Keratinocyte (primary cell): ENCODE measurements around the gene AMMECR1. TPM values are rescaled to one million over a fixed set of nuclear protein-coding genes. Genes with fewer than 3 reads are reported as not detected.

ENCODE experiments used
- DNase-seq: peaks from one replicate; pipeline ENCODE4 v3.0.0-alpha.2; 2011; ENCODE audit warnings: low read depth, missing footprints, low spot score
- FAIRE-seq: peaks from 2 replicates; lab custom pipeline; 2011; peaks lifted over from hg19 to GRCh38; lab: Jason Lieb, UNC
- H2AFZ ChIP-seq: 2 replicates; pipeline ENCODE4 v1.6.0; 2012; ENCODE audit warnings: low read length, control low read depth, inconsistent platforms; ENCODE audit not compliant: control insufficient read depth
- H3K27ac ChIP-seq: 2 replicates; pipeline ENCODE4 v1.5.1; 2011; ENCODE audit warnings: low read length; ENCODE audit not compliant: control insufficient read depth, insufficient read depth
- H3K27me3 ChIP-seq: 3 replicates; pipeline ENCODE4 v1.6.0; 2011; ENCODE audit warnings: low read length; ENCODE audit not compliant: control insufficient read depth, insufficient read depth; ENCODE audit errors: extremely low read depth
- H3K36me3 ChIP-seq, 2 experiments: 2 replicates in 1 of 2; 3 replicates in 1 of 2; pipeline ENCODE4 v1.5.1; 2011; ENCODE audit warnings: low read length in 2 of 2, mild to moderate bottlenecking in 1 of 2; ENCODE audit not compliant: control insufficient read depth in 2 of 2, insufficient read depth in 2 of 2; ENCODE audit errors: extremely low read depth in 1 of 2
- H3K4me1 ChIP-seq: 3 replicates; pipeline ENCODE4 v1.5.1; 2011; ENCODE audit warnings: low read length; ENCODE audit not compliant: control insufficient read depth, insufficient read depth; ENCODE audit errors: extremely low read depth
- H3K4me2 ChIP-seq: 3 replicates; pipeline ENCODE4 v1.6.0; 2011; ENCODE audit warnings: low read depth, low read length; ENCODE audit not compliant: control insufficient read depth, insufficient read depth; ENCODE audit errors: extremely low read depth
- H3K4me3 ChIP-seq, 3 experiments: fragments of 200-600 bp in 1 of 3; sonication (generic) in 1 of 3; 2 replicates in 2 of 3; 3 replicates in 1 of 3; pipeline ENCODE4 v1.5.1; 2011 to 2016; ENCODE audit warnings: low read length in 3 of 3, mild to moderate bottlenecking in 3 of 3, control low read depth in 2 of 3, inconsistent platforms in 1 of 3, low read depth in 1 of 3, mixed read lengths in 1 of 3, mixed run types in 1 of 3, moderate library complexity in 1 of 3; ENCODE audit not compliant: control insufficient read depth in 2 of 3, insufficient read depth in 2 of 3; ENCODE audit errors: extremely low read depth in 1 of 3
- H3K79me2 ChIP-seq: 2 replicates; pipeline ENCODE4 v1.6.0; 2012; ENCODE audit warnings: low read length; ENCODE audit not compliant: control insufficient read depth, insufficient read depth
- H3K9ac ChIP-seq: 3 replicates; pipeline ENCODE4 v1.6.0; 2011; ENCODE audit warnings: low read length; ENCODE audit not compliant: control insufficient read depth, insufficient read depth; ENCODE audit errors: extremely low read depth
- H3K9me1 ChIP-seq: 3 replicates; pipeline ENCODE4 v1.6.0; 2011; ENCODE audit warnings: low read length; ENCODE audit not compliant: control insufficient read depth, insufficient read depth; ENCODE audit errors: extremely low read depth
- H3K9me3 ChIP-seq: 2 replicates; pipeline ENCODE4 v1.5.1; 2012; ENCODE audit warnings: low read depth, low read length; ENCODE audit not compliant: control insufficient read depth
- H4K20me1 ChIP-seq: 3 replicates; pipeline ENCODE4 v1.6.0; 2011; ENCODE audit warnings: low read length; ENCODE audit not compliant: control insufficient read depth, insufficient read depth; ENCODE audit errors: extremely low read depth
- EZH2 ChIP-seq: IDR thresholded peaks from one replicate; pipeline ENCODE4 v1.6.1; 2012; ENCODE audit warnings: inconsistent platforms, mild to moderate bottlenecking, low read length, moderate library complexity
- dilution Hi-C: fragments of 300-500 bp; cut with MboI; formaldehyde crosslinking; loops from one replicate; pipeline ENCODE4 v1.7.0; 2020; ENCODE audit warnings: low sequenced_read_pairs; ENCODE audit not compliant: extremely low pct_ligation_motif_present
- polyA plus RNA-seq, 5 experiments: library from polyadenylated mRNA; depleted of rRNA in 3 of 5; stranded (reverse) in 3 of 5; stranded (forward) in 1 of 5; unstranded in 1 of 5; fragments of >200 nt; gene quantifications; 1 replicate in 1 of 5; 2 replicates in 3 of 5; 3 replicates in 1 of 5; pipeline versions ENCODE4 v1.2.1 to v1.2.3, GENCODE V29; 2011 to 2012; ENCODE audit warnings: missing spikeins in 2 of 5, low read depth in 1 of 5, low replicate concordance in 1 of 5
- TF ChIP-seq, protein P1 (sequence below), 3 experiments: IDR thresholded peaks in 1 of 3; conservative IDR thresholded peaks in 1 of 3; optimal IDR thresholded peaks in 1 of 3; 2 replicates in 2 of 3; 3 replicates in 1 of 3; pipeline versions ENCODE3 to v1.5.1; 2011; ENCODE audit warnings: low read length in 3 of 3, mild to moderate bottlenecking in 3 of 3, moderate library complexity in 2 of 3, control low read depth in 1 of 3, inconsistent platforms in 1 of 3; ENCODE audit not compliant: insufficient read depth in 2 of 3; ENCODE audit errors: extremely low read depth in 1 of 3

The AMMECR1 gene
- polyA plus RNA-seq, 1 donor (not counting 4 experiments of a cell fraction or from before 2014, with no cell fraction given): 15.5 TPM

DNA sequence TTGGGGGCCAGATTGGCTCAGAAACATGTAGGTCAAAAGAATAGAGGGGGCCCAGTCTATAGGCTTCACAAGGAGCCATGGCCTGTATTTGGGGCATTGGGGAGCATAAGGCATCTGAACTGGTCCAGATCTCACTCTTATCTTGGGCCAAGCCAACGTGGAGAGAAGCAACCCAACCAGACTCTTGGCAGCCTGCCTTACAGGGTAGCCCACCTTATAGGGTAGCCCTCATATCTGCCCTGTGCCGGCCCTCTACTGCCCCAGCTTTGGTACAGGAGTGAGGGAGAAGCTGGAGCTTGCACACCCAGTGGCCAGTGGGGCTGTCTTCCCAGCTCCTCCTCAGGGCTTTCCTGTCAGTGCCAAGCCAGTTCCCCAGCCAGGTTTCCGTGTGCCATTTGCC is 142.2 kb downstream of the AMMECR1 start:
- Histone ChIP-seq H3K27me3 (peaks cover 3% of the 10 kb centered on the region), H3K9ac (no peak overlapping the region), H3K4me1 (peaks cover 19% of the 10 kb centered on the region), H3K79me2 (no peaks in the 10 kb centered on the region), H3K4me2 (no peak overlapping the region), H4K20me1 (no peaks in the 10 kb centered on the region), H3K4me3 (no peak overlapping the region), H3K9me3 (no peaks in the 10 kb centered on the region), H2AFZ (no peak overlapping the region), H3K9me1 (no peaks in the 10 kb centered on the region), H3K27ac (no peak overlapping the region), H3K36me3 (no peaks in the 10 kb centered on the region)
- DNase-seq (no peak), FAIRE-seq (no peak)
- dilution Hi-C loops: no loop called here
- TF ChIP-seq EZH2: no peak
- TF ChIP-seq, protein P1, sequence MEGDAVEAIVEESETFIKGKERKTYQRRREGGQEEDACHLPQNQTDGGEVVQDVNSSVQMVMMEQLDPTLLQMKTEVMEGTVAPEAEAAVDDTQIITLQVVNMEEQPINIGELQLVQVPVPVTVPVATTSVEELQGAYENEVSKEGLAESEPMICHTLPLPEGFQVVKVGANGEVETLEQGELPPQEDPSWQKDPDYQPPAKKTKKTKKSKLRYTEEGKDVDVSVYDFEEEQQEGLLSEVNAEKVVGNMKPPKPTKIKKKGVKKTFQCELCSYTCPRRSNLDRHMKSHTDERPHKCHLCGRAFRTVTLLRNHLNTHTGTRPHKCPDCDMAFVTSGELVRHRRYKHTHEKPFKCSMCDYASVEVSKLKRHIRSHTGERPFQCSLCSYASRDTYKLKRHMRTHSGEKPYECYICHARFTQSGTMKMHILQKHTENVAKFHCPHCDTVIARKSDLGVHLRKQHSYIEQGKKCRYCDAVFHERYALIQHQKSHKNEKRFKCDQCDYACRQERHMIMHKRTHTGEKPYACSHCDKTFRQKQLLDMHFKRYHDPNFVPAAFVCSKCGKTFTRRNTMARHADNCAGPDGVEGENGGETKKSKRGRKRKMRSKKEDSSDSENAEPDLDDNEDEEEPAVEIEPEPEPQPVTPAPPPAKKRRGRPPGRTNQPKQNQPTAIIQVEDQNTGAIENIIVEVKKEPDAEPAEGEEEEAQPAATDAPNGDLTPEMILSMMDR (optimal IDR thresholded peaks at IDR 0.05 in 1 of 3, IDR thresholded peaks at IDR 0.05 in 1 of 3, conservative IDR thresholded peaks at IDR 0.05 in 1 of 3; ENCODE audit: extremely low read depth in 1 of 3, insufficient read depth in 2 of 3, low read length in 3 of 3): no peak

DNA sequence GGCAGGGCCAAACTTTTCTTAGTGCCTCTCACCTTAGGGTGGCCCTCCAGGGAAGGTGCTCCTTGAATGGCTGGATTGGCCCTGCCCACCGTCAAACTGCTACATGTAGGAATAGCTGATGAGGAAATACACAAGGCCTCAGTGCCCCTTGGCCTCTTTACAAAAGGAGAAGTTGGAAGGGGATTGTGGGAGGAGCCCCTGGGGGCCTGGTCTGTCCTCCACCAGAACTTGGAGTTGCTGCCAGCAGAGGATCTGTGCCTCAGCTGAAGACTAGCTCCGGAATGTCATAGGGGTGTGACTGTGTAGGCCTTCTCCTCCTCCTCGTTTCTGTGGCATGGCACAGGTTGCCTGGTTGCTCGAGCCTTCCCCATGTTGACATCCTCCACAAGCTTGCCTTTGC is 142.7 kb downstream of the AMMECR1 start:
- H3K4me2 ChIP-seq: no peak overlapping the region
- DNase-seq (no peak), FAIRE-seq (no peak)
- dilution Hi-C loops: no loop called here
- H3K4me1 ChIP-seq: peaks cover 14% of the 10 kb centered on the region
- peaks cover 3% of the 10 kb centered on the region for H3K27me3 ChIP-seq
- no peaks in the 10 kb centered on the region for H4K20me1 ChIP-seq
- H2AFZ ChIP-seq: no peak overlapping the region
- H3K9me3 ChIP-seq: no peaks in the 10 kb centered on the region
- no peak overlapping the region for H3K9ac ChIP-seq
- no peak for TF ChIP-seq EZH2
- TF ChIP-seq, protein P1 (optimal IDR thresholded peaks at IDR 0.05 in 1 of 3, IDR thresholded peaks at IDR 0.05 in 1 of 3, conservative IDR thresholded peaks at IDR 0.05 in 1 of 3; ENCODE audit: extremely low read depth in 1 of 3, insufficient read depth in 2 of 3, low read length in 3 of 3): no peak
- no peak overlapping the region for H3K27ac ChIP-seq
- no peaks in the 10 kb centered on the region for H3K79me2 ChIP-seq
- no peak overlapping the region for H3K4me3 ChIP-seq
- H3K36me3 ChIP-seq: no peaks in the 10 kb centered on the region
- no peaks in the 10 kb centered on the region for H3K9me1 ChIP-seq
